Astrocyte (in vitro differentiated cells and primary cell): Measurements from ENCODE around the gene SLC35F2. TPM values are rescaled to one million over a fixed set of nuclear protein-coding genes. Genes with fewer than 3 reads are reported as not detected.

Source experiments
- DNase-seq: peaks from one replicate; pipeline ENCODE4 v3.0.0-alpha.2; 2010; ENCODE audit warnings: low read depth
- FAIRE-seq: peaks from 2 replicates; lab custom pipeline; 2011; peaks lifted over from hg19 to GRCh38; lab: Jason Lieb, UNC
- H2AFZ ChIP-seq: 2 replicates; pipeline ENCODE4 v1.6.0; 2012; ENCODE audit warnings: low read depth, low read length, inconsistent platforms
- H3K27ac ChIP-seq: 2 replicates; pipeline ENCODE4 v1.5.1; 2011; ENCODE audit warnings: low read depth, low read length, inconsistent platforms
- H3K27me3 ChIP-seq: 2 replicates; pipeline ENCODE4 v1.6.0; 2011; ENCODE audit warnings: low read length, inconsistent platforms; ENCODE audit not compliant: insufficient read depth
- H3K36me3 ChIP-seq: 2 replicates; pipeline ENCODE4 v1.5.1; 2011; ENCODE audit warnings: low read length, inconsistent platforms; ENCODE audit not compliant: insufficient read depth
- H3K4me1 ChIP-seq: 2 replicates; pipeline ENCODE4 v1.5.1; 2011; ENCODE audit warnings: low read length, inconsistent platforms; ENCODE audit not compliant: insufficient read depth
- H3K4me2 ChIP-seq: 2 replicates; pipeline ENCODE4 v1.6.0; 2012; ENCODE audit warnings: low read length, inconsistent platforms
- H3K4me3 ChIP-seq: 2 replicates; pipeline ENCODE4 v1.5.1; 2011; ENCODE audit warnings: low read depth, mild to moderate bottlenecking, low read length, inconsistent platforms; ENCODE audit not compliant: insufficient read depth
- H3K79me2 ChIP-seq: 2 replicates; pipeline ENCODE4 v1.6.0; 2012; ENCODE audit warnings: mild to moderate bottlenecking, low read length, inconsistent platforms; ENCODE audit not compliant: insufficient read depth
- H3K9ac ChIP-seq: 2 replicates; pipeline ENCODE4 v1.6.0; 2012; ENCODE audit warnings: mild to moderate bottlenecking, low read length, inconsistent platforms
- H3K9me3 ChIP-seq: 2 replicates; pipeline ENCODE4 v1.5.1; 2012; ENCODE audit warnings: low read depth, mild to moderate bottlenecking, low read length, inconsistent platforms; ENCODE audit not compliant: insufficient read depth
- H4K20me1 ChIP-seq: 2 replicates; pipeline ENCODE4 v1.6.0; 2012; ENCODE audit warnings: low read length, inconsistent platforms; ENCODE audit not compliant: insufficient read depth
- H3K27ac Mint-ChIP-seq: one replicate; pipeline ENCODE4 v1.8.0; 2021; ENCODE audit warnings: mild to moderate bottlenecking, mixed read lengths; ENCODE audit not compliant: unreplicated experiment
- H3K27me3 Mint-ChIP-seq: one replicate; pipeline ENCODE4 v1.8.0; 2021; ENCODE audit warnings: low read depth, mixed read lengths; ENCODE audit not compliant: unreplicated experiment
- H3K36me3 Mint-ChIP-seq: one replicate; pipeline ENCODE4 v1.8.0; 2021; ENCODE audit warnings: low read depth, mixed read lengths; ENCODE audit not compliant: unreplicated experiment
- H3K4me1 Mint-ChIP-seq: one replicate; pipeline ENCODE4 v1.8.0; 2021; ENCODE audit warnings: low read depth, mixed read lengths; ENCODE audit not compliant: unreplicated experiment
- H3K4me3 Mint-ChIP-seq: one replicate; pipeline ENCODE4 v1.8.0; 2021; ENCODE audit warnings: mild to moderate bottlenecking, moderate library complexity, mixed read lengths; ENCODE audit not compliant: unreplicated experiment
- H3K9me3 Mint-ChIP-seq: one replicate; pipeline ENCODE4 v1.8.0; 2021; ENCODE audit warnings: mild to moderate bottlenecking, mixed read lengths; ENCODE audit not compliant: unreplicated experiment
- CTCF ChIP-seq: IDR thresholded peaks from 2 replicates; pipeline ENCODE4 v1.5.1; 2011; ENCODE audit warnings: low read depth, mild to moderate bottlenecking, inconsistent platforms, low read length, moderate library complexity; ENCODE audit not compliant: insufficient read depth
- EZH2 ChIP-seq: IDR thresholded peaks from 2 replicates; pipeline ENCODE4 v1.6.1; 2012; ENCODE audit warnings: mild to moderate bottlenecking, low read length, inconsistent platforms; ENCODE audit not compliant: insufficient read depth
- total RNA-seq: library from RNA; stranded (reverse); gene quantifications from 2 replicates; pipeline ENCODE4 v1.2.1, GENCODE V29; 2021

Gene SLC35F2
- total RNA-seq, 1 donor from 2014 or later, result 52.5 TPM

- no peak for DNase-seq
- H4K20me1 ChIP-seq, result no peaks in the 10 kb centered on the region
- H2AFZ ChIP-seq, result no peak overlapping the region
- no peak overlapping the region for H3K4me3 ChIP-seq
- no peaks in the 10 kb centered on the region for H3K4me1 ChIP-seq
- H3K4me2 ChIP-seq, result no peak overlapping the region
- no peaks in the 10 kb centered on the region for H3K27me3 ChIP-seq
- no peak overlapping the region for H3K27ac Mint-ChIP-seq
- no peaks in the 10 kb centered on the region for H3K36me3 ChIP-seq
- no peak overlapping the region for H3K9ac ChIP-seq
- H3K4me3 Mint-ChIP-seq, result no peak overlapping the region
- no peaks in the 10 kb centered on the region for H3K9me3 ChIP-seq
- no peak overlapping the region for H3K27ac ChIP-seq
- no peaks in the 10 kb centered on the region for H3K79me2 ChIP-seq
- no peak for TF ChIP-seq EZH2
- no peak for TF ChIP-seq CTCF
- H3K27me3 Mint-ChIP-seq, result peaks cover 4% of the 10 kb centered on the region
- peaks cover 5% of the 10 kb centered on the region for H3K9me3 Mint-ChIP-seq
- H3K36me3 Mint-ChIP-seq, result no peaks in the 10 kb centered on the region
- peaks cover 3% of the 10 kb centered on the region for H3K4me1 Mint-ChIP-seq
- no peak for FAIRE-seq
These were observed 113.9 kb downstream of the SLC35F2 start for GRCh38 chr11:107744736-107745135.

GRCh38 chr11:107743191-107743590, 115.4 kb downstream of the SLC35F2 start:
- no peak overlapping the region for H3K4me3 ChIP-seq
- H3K9me3 Mint-ChIP-seq, result peaks cover 11% of the 10 kb centered on the region
- peaks cover 3% of the 10 kb centered on the region for H3K4me1 Mint-ChIP-seq
- H3K27me3 ChIP-seq, result no peaks in the 10 kb centered on the region
- no peaks in the 10 kb centered on the region for H3K36me3 Mint-ChIP-seq
- no peak overlapping the region for H3K4me3 Mint-ChIP-seq
- H3K4me2 ChIP-seq, result no peak overlapping the region
- no peaks in the 10 kb centered on the region for H3K9me3 ChIP-seq
- H3K36me3 ChIP-seq, result no peaks in the 10 kb centered on the region
- TF ChIP-seq EZH2 (no peak), CTCF (no peak)
- H4K20me1 ChIP-seq, result no peaks in the 10 kb centered on the region
- H3K27me3 Mint-ChIP-seq, result peaks cover 4% of the 10 kb centered on the region
- H3K27ac Mint-ChIP-seq, result no peak overlapping the region
- DNase-seq (no peak), FAIRE-seq (no peak)
- H3K79me2 ChIP-seq, result no peaks in the 10 kb centered on the region
- no peak overlapping the region for H2AFZ ChIP-seq
- H3K9ac ChIP-seq, result no peak overlapping the region
- no peaks in the 10 kb centered on the region for H3K4me1 ChIP-seq
- no peak overlapping the region for H3K27ac ChIP-seq

- Histone ChIP-seq H3K4me3 (no peak overlapping the region), H3K9me3 (no peaks in the 10 kb centered on the region), H3K79me2 (no peaks in the 10 kb centered on the region), H3K27me3 (no peaks in the 10 kb centered on the region), H3K9ac (no peak overlapping the region), H4K20me1 (no peaks in the 10 kb centered on the region), H3K4me2 (no peak overlapping the region), H3K4me1 (no peaks in the 10 kb centered on the region), H2AFZ (no peak overlapping the region), H3K27ac (no peak overlapping the region), H3K36me3 (no peaks in the 10 kb centered on the region)
- no peak for DNase-seq
- Mint-ChIP-seq H3K36me3 (no peaks in the 10 kb centered on the region), H3K9me3 (peaks cover 11% of the 10 kb centered on the region), H3K4me3 (no peak overlapping the region), H3K27me3 (peaks cover 4% of the 10 kb centered on the region), H3K4me1 (peaks cover 3% of the 10 kb centered on the region), H3K27ac (no peak overlapping the region)
- no peak for FAIRE-seq
- TF ChIP-seq CTCF (peak; percentile 60), EZH2 (no peak)
These were observed 117.4 kb downstream of the SLC35F2 start for GRCh38 chr11:107741044-107741823.
